ENCODE results near the gene ACAA1. TPM values are rescaled to one million over a fixed set of nuclear protein-coding genes. Genes with fewer than 3 reads are reported as not detected.

ACAA1 gene
- total and polyA plus RNA-seq, 2 of the 13 experiments (the other 11 are each of a cell fraction or from before 2014, with no cell fraction given) = 60.8 to 188 TPM

- TF ChIP-seq PAF1 (CRISPR knock-in tag; IDR thresholded peaks at IDR 0.05) (peak; percentile 97), NFIC (IDR thresholded peaks at IDR 0.05; ENCODE audit: low read length) (peak; percentile 22; the same call in 1 of the 2 replicates), MAFF (IDR thresholded peaks at IDR 0.05; ENCODE audit: low read depth, low read length) (0 out of 2 replicates have a peak, but pooled peaks have one; percentile 1), ZNF451 (CRISPR knock-in tag; IDR thresholded peaks at IDR 0.05) (0 out of 2 replicates have a peak, but pooled peaks have one; percentile 59), DMAP1 (CRISPR knock-in tag; IDR thresholded peaks at IDR 0.05) (no peak), ZNF430 (CRISPR knock-in tag; IDR thresholded peaks at IDR 0.05) (peak; percentile 37; the same call in 1 of the 2 replicates), ZBTB1 (CRISPR knock-in tag; IDR thresholded peaks at IDR 0.05; ENCODE audit: borderline replicate concordance) (no peak), ERF (CRISPR knock-in tag; IDR thresholded peaks at IDR 0.05) (no peak), ZNF180 (CRISPR knock-in tag; IDR thresholded peaks at IDR 0.05; ENCODE audit: borderline replicate concordance, low read depth) (no peak), ZNF232 (CRISPR knock-in tag; IDR thresholded peaks at IDR 0.05; ENCODE audit: borderline replicate concordance) (peak; percentile 73; the same call in 1 of the 2 replicates), ZNF552 (CRISPR knock-in tag; IDR thresholded peaks at IDR 0.05; ENCODE audit: borderline replicate concordance) (no peak), CENPX (CRISPR knock-in tag; IDR thresholded peaks at IDR 0.05) (no peak), MXD4 (CRISPR knock-in tag; IDR thresholded peaks at IDR 0.05) (peak; percentile 41; the same call in 1 of the 2 replicates), KDM5B (CRISPR knock-in tag; IDR thresholded peaks at IDR 0.05; ENCODE audit: borderline replicate concordance) (peak; percentile 80), RFX1 (IDR thresholded peaks at IDR 0.05) (no peak), BRCA1 (CRISPR knock-in tag; IDR thresholded peaks at IDR 0.05) (0 out of 2 replicates have a peak, but pooled peaks have one; percentile 36), AGO2 (optimal IDR thresholded peaks at IDR 0.05; ENCODE audit: low read depth, low read length) (peak; percentile 93), ATAD3A (CRISPR knock-in tag; IDR thresholded peaks at IDR 0.05) (no peak), SSRP1 (CRISPR knock-in tag; IDR thresholded peaks at IDR 0.05) (peak; percentile 32; the same call in 1 of the 2 replicates), STAG1 (CRISPR knock-in tag; IDR thresholded peaks at IDR 0.05) (peak; percentile 95), MED1 (CRISPR knock-in tag; IDR thresholded peaks at IDR 0.05) (peak; percentile 52; the same call in 1 of the 2 replicates), ZKSCAN5 (CRISPR knock-in tag; IDR thresholded peaks at IDR 0.05) (no peak)
- TF ChIP-seq, protein P1, sequence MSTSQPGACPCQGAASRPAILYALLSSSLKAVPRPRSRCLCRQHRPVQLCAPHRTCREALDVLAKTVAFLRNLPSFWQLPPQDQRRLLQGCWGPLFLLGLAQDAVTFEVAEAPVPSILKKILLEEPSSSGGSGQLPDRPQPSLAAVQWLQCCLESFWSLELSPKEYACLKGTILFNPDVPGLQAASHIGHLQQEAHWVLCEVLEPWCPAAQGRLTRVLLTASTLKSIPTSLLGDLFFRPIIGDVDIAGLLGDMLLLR (CRISPR knock-in tag; IDR thresholded peaks at IDR 0.05) = 0 out of 2 replicates have a peak, but pooled peaks have one; percentile 34
- TF ChIP-seq, protein P2, sequence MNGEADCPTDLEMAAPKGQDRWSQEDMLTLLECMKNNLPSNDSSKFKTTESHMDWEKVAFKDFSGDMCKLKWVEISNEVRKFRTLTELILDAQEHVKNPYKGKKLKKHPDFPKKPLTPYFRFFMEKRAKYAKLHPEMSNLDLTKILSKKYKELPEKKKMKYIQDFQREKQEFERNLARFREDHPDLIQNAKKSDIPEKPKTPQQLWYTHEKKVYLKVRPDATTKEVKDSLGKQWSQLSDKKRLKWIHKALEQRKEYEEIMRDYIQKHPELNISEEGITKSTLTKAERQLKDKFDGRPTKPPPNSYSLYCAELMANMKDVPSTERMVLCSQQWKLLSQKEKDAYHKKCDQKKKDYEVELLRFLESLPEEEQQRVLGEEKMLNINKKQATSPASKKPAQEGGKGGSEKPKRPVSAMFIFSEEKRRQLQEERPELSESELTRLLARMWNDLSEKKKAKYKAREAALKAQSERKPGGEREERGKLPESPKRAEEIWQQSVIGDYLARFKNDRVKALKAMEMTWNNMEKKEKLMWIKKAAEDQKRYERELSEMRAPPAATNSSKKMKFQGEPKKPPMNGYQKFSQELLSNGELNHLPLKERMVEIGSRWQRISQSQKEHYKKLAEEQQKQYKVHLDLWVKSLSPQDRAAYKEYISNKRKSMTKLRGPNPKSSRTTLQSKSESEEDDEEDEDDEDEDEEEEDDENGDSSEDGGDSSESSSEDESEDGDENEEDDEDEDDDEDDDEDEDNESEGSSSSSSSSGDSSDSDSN (CRISPR knock-in tag; IDR thresholded peaks at IDR 0.05) = peak; percentile 41
- TF ChIP-seq, protein P3, sequence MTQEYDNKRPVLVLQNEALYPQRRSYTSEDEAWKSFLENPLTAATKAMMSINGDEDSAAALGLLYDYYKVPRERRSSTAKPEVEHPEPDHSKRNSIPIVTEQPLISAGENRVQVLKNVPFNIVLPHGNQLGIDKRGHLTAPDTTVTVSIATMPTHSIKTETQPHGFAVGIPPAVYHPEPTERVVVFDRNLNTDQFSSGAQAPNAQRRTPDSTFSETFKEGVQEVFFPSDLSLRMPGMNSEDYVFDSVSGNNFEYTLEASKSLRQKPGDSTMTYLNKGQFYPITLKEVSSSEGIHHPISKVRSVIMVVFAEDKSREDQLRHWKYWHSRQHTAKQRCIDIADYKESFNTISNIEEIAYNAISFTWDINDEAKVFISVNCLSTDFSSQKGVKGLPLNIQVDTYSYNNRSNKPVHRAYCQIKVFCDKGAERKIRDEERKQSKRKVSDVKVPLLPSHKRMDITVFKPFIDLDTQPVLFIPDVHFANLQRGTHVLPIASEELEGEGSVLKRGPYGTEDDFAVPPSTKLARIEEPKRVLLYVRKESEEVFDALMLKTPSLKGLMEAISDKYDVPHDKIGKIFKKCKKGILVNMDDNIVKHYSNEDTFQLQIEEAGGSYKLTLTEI (CRISPR knock-in tag; conservative IDR thresholded peaks at IDR 0.05) = no peak
- TF ChIP-seq, protein P4, sequence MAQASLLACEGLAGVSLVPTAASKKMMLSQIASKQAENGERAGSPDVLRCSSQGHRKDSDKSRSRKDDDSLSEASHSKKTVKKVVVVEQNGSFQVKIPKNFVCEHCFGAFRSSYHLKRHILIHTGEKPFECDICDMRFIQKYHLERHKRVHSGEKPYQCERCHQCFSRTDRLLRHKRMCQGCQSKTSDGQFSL (CRISPR knock-in tag; IDR thresholded peaks at IDR 0.05) = 0 out of 2 replicates have a peak, but pooled peaks have one; percentile 34
Measured at GRCh38 chr3:38117748-38118420, 19.0 kb downstream of the ACAA1 start (continued).
